ENCODE measurements around the gene GJB1.
"Not testable (repeated sequence)": the region's sequence is repeated elsewhere in the genome, so short reads cannot be mapped to it uniquely, and the experiment has no call there.

The GJB1 gene

GRCh38 chrX:71222929-71223328 is at the start of gene GJB1:
TSS of gene GJB1 (plus strand) at chrX:71223224. CDS start at chrX:71223708, 484 bp downstream.
- H3K9me3 Mint-ChIP-seq = no peaks in the 10 kb centered on the region
- no peak within 1 kb of the TSS for H3K4me3 Mint-ChIP-seq
- no peaks in the 10 kb centered on the region for H3K4me1 Mint-ChIP-seq (ENCODE audit: low read depth)
- no peak within 1 kb of the TSS for H3K27ac Mint-ChIP-seq
- H3K36me3 Mint-ChIP-seq (ENCODE audit: low read depth) = no peaks in the 10 kb centered on the region
- no peaks in the 10 kb centered on the region for H3K27me3 Mint-ChIP-seq (ENCODE audit: low read depth)
- DNase-seq (ENCODE audit: low spot score) = no peak

- Mint-ChIP-seq H3K27ac (no peak overlapping the region), H3K36me3 (ENCODE audit: low read depth) (peaks cover 35% of the 10 kb centered on the region), H3K9me3 (no peaks in the 10 kb centered on the region), H3K4me3 (no peak overlapping the region), H3K27me3 (ENCODE audit: low read depth) (no peaks in the 10 kb centered on the region), H3K4me1 (ENCODE audit: low read depth) (peaks cover 4% of the 10 kb centered on the region)
- DNase-seq (ENCODE audit: low spot score) = no peak
Observed at GRCh38 chrX:71173440-71173839, 49.6 kb upstream of the GJB1 start.

- H3K27me3 Mint-ChIP-seq (ENCODE audit: low read depth) = no peaks in the 10 kb centered on the region
- H3K27ac Mint-ChIP-seq = no peak overlapping the region
- peaks cover 35% of the 10 kb centered on the region for H3K36me3 Mint-ChIP-seq (ENCODE audit: low read depth)
- H3K4me3 Mint-ChIP-seq = no peak overlapping the region
- no peak for DNase-seq (ENCODE audit: low spot score)
- H3K9me3 Mint-ChIP-seq = no peaks in the 10 kb centered on the region
- peaks cover 10% of the 10 kb centered on the region for H3K4me1 Mint-ChIP-seq (ENCODE audit: low read depth)
Observed at GRCh38 chrX:71174795-71175194, 48.2 kb upstream of the GJB1 start.

GRCh38 chrX:71175531-71175930 is 47.5 kb upstream of the GJB1 start:
- DNase-seq (ENCODE audit: low spot score) = no peak
- H3K4me1 Mint-ChIP-seq (ENCODE audit: low read depth) = peaks cover 10% of the 10 kb centered on the region
- no peak overlapping the region for H3K27ac Mint-ChIP-seq
- H3K36me3 Mint-ChIP-seq (ENCODE audit: low read depth) = peaks cover 35% of the 10 kb centered on the region
- no peak overlapping the region for H3K4me3 Mint-ChIP-seq
- no peaks in the 10 kb centered on the region for H3K9me3 Mint-ChIP-seq
- H3K27me3 Mint-ChIP-seq (ENCODE audit: low read depth) = no peaks in the 10 kb centered on the region

GRCh38 chrX:71177327-71177726 is 45.7 kb upstream of the GJB1 start:
- Mint-ChIP-seq H3K27ac (no peak overlapping the region), H3K9me3 (no peaks in the 10 kb centered on the region), H3K27me3 (ENCODE audit: low read depth) (no peaks in the 10 kb centered on the region), H3K4me1 (ENCODE audit: low read depth) (peaks cover 11% of the 10 kb centered on the region), H3K4me3 (no peak overlapping the region), H3K36me3 (ENCODE audit: low read depth) (peaks cover 40% of the 10 kb centered on the region)
- no peak for DNase-seq (ENCODE audit: low spot score)

- Mint-ChIP-seq H3K27ac (no peak overlapping the region), H3K27me3 (ENCODE audit: low read depth) (no peaks in the 10 kb centered on the region), H3K9me3 (no peaks in the 10 kb centered on the region), H3K4me3 (no peak overlapping the region), H3K36me3 (ENCODE audit: low read depth) (peaks cover 35% of the 10 kb centered on the region), H3K4me1 (ENCODE audit: low read depth) (peaks cover 17% of the 10 kb centered on the region)
- peak; percentile 13 for DNase-seq (ENCODE audit: low spot score)
Observed at GRCh38 chrX:71178908-71179307, 44.1 kb upstream of the GJB1 start.

- H3K9me3 Mint-ChIP-seq; DNase-seq (ENCODE audit: low spot score); H3K27me3 Mint-ChIP-seq (ENCODE audit: low read depth): not testable (repeated sequence)
- H3K36me3 Mint-ChIP-seq (ENCODE audit: low read depth) = peaks cover 28% of the 10 kb centered on the region
- H3K4me3 Mint-ChIP-seq = peak overlapping the region; percentile 48
- H3K27ac Mint-ChIP-seq = peak overlapping the region; percentile 62
- peaks cover 21% of the 10 kb centered on the region for H3K4me1 Mint-ChIP-seq (ENCODE audit: low read depth)
Observed at GRCh38 chrX:71180579-71181265, 42.3 kb upstream of the GJB1 start.

GRCh38 chrX:71181558-71181909 is 41.5 kb upstream of the GJB1 start:
- peaks cover 21% of the 10 kb centered on the region for H3K4me1 Mint-ChIP-seq (ENCODE audit: low read depth)
- H3K9me3 Mint-ChIP-seq = no peaks in the 10 kb centered on the region
- DNase-seq (ENCODE audit: low spot score) = peak; percentile 25
- no peaks in the 10 kb centered on the region for H3K27me3 Mint-ChIP-seq (ENCODE audit: low read depth)
- H3K36me3 Mint-ChIP-seq (ENCODE audit: low read depth) = peaks cover 25% of the 10 kb centered on the region
- peak overlapping the region; percentile 99 for H3K27ac Mint-ChIP-seq
- peak overlapping the region; percentile 90 for H3K4me3 Mint-ChIP-seq

GRCh38 chrX:71181910-71182799 is 40.9 kb upstream of the GJB1 start:
- H3K27ac Mint-ChIP-seq = peak overlapping the region; percentile 99
- H3K36me3 Mint-ChIP-seq (ENCODE audit: low read depth) = peaks cover 20% of the 10 kb centered on the region
- H3K4me3 Mint-ChIP-seq = peak overlapping the region; percentile 90
- H3K9me3 Mint-ChIP-seq = no peaks in the 10 kb centered on the region
- peaks cover 22% of the 10 kb centered on the region for H3K4me1 Mint-ChIP-seq (ENCODE audit: low read depth)
- no peaks in the 10 kb centered on the region for H3K27me3 Mint-ChIP-seq (ENCODE audit: low read depth)
- DNase-seq (ENCODE audit: low spot score) = peak; percentile 84

- Mint-ChIP-seq H3K36me3 (ENCODE audit: low read depth) (peaks cover 14% of the 10 kb centered on the region), H3K27me3 (ENCODE audit: low read depth) (no peaks in the 10 kb centered on the region), H3K4me3 (peak overlapping the region; percentile 90), H3K4me1 (ENCODE audit: low read depth) (peaks cover 22% of the 10 kb centered on the region), H3K27ac (peak overlapping the region; percentile 99), H3K9me3 (no peaks in the 10 kb centered on the region)
- no peak for DNase-seq (ENCODE audit: low spot score)
Observed at GRCh38 chrX:71182871-71183270, 40.2 kb upstream of the GJB1 start.

- H3K9me3 Mint-ChIP-seq = no peaks in the 10 kb centered on the region
- H3K4me3 Mint-ChIP-seq = no peak overlapping the region
- H3K27ac Mint-ChIP-seq = no peak overlapping the region
- H3K27me3 Mint-ChIP-seq (ENCODE audit: low read depth) = no peaks in the 10 kb centered on the region
- H3K36me3 Mint-ChIP-seq (ENCODE audit: low read depth) = peaks cover 11% of the 10 kb centered on the region
- H3K4me1 Mint-ChIP-seq (ENCODE audit: low read depth) = peaks cover 22% of the 10 kb centered on the region
- DNase-seq (ENCODE audit: low spot score) = no peak
Observed at GRCh38 chrX:71183341-71183740, 39.7 kb upstream of the GJB1 start.

GRCh38 chrX:71184092-71184491 is 38.9 kb upstream of the GJB1 start:
- no peak for DNase-seq (ENCODE audit: low spot score)
- Mint-ChIP-seq H3K36me3 (ENCODE audit: low read depth) (peaks cover 11% of the 10 kb centered on the region), H3K4me3 (no peak overlapping the region), H3K27ac (no peak overlapping the region), H3K27me3 (ENCODE audit: low read depth) (no peaks in the 10 kb centered on the region), H3K9me3 (no peaks in the 10 kb centered on the region), H3K4me1 (ENCODE audit: low read depth) (peaks cover 18% of the 10 kb centered on the region)

GRCh38 chrX:71184803-71185495 is 38.1 kb upstream of the GJB1 start:
- H3K4me1 Mint-ChIP-seq (ENCODE audit: low read depth) = peaks cover 16% of the 10 kb centered on the region
- peaks cover 11% of the 10 kb centered on the region for H3K36me3 Mint-ChIP-seq (ENCODE audit: low read depth)
- H3K27ac Mint-ChIP-seq = peak overlapping the region; percentile 55
- no peak for DNase-seq (ENCODE audit: low spot score)
- no peaks in the 10 kb centered on the region for H3K27me3 Mint-ChIP-seq (ENCODE audit: low read depth)
- H3K4me3 Mint-ChIP-seq = no peak overlapping the region
- no peaks in the 10 kb centered on the region for H3K9me3 Mint-ChIP-seq

- DNase-seq (ENCODE audit: low spot score) = no peak
- Mint-ChIP-seq H3K36me3 (ENCODE audit: low read depth) (peaks cover 14% of the 10 kb centered on the region), H3K4me3 (no peak overlapping the region)
Observed at GRCh38 chrX:71191248-71191647, 31.8 kb upstream of the GJB1 start.

More at GRCh38 chrX:71191248-71191647, 31.8 kb upstream of the GJB1 start:
- Mint-ChIP-seq H3K27me3 (ENCODE audit: low read depth) (no peaks in the 10 kb centered on the region), H3K9me3 (no peaks in the 10 kb centered on the region), H3K27ac (peak overlapping the region; percentile 67), H3K4me1 (ENCODE audit: low read depth) (peaks cover 15% of the 10 kb centered on the region)
